Stomach (tissue), 9 donors: ENCODE results near the gene LRRC7. TPM values are rescaled to one million over a fixed set of nuclear protein-coding genes. Genes with fewer than 3 reads are reported as not detected.

Experiments used
- DNase-seq, 2 donors: peaks; one replicate each; pipeline versions ENCODE4 v3.0.0 to v3.0.0-alpha.2; 2013 to 2019
- H3K27ac ChIP-seq, 5 donors: fragments of 200-600 bp in 4 of 5; sonication (generic) in 4 of 5; one replicate each; pipeline ENCODE4 v1.5.1; 2013 to 2019; ENCODE audit warnings: mild to moderate bottlenecking in 1 of 5, moderate library complexity in 1 of 5
- H3K27me3 ChIP-seq, 3 donors: fragments of 200-600 bp; sonication (generic); one replicate each; pipeline ENCODE4 v1.5.1; 2017 to 2019; ENCODE audit warnings: mixed run types in 1 of 3
- H3K36me3 ChIP-seq, 4 donors: fragments of 200-600 bp; sonication (generic); 1 replicate in 3 of 4; 2 replicates in 1 of 4; pipeline ENCODE4 v1.5.1; 2016 to 2019
- H3K4me1 ChIP-seq, 4 donors: fragments of 200-600 bp; sonication (generic); one replicate each; pipeline ENCODE4 v1.5.1; 2016 to 2019
- H3K4me3 ChIP-seq, 4 donors: fragments of 200-600 bp; sonication (generic) in 3 of 4; one replicate each; pipeline ENCODE4 v1.5.1; 2016 to 2019; ENCODE audit warnings: mild to moderate bottlenecking in 1 of 4
- H3K9me3 ChIP-seq, 4 donors: fragments of 200-600 bp; sonication (generic); one replicate each; pipeline ENCODE4 v1.5.1; 2016 to 2019
- CTCF ChIP-seq, 7 experiments: fragments of 450-650 bp in 4 of 7; fragments of 200-600 bp in 3 of 7; sonication (generic) in 3 of 7; IDR thresholded peaks; one replicate each; pipeline ENCODE4 v1.5.1; 2016 to 2019; ENCODE audit warnings: antibody characterized with exemption in 7 of 7, control low read depth in 2 of 7, mild to moderate bottlenecking in 1 of 7
- EP300 ChIP-seq: sonication (generic); formaldehyde crosslinking; IDR thresholded peaks from one replicate; pipeline ENCODE4 v1.6.1; 2017; ENCODE audit warnings: antibody characterized with exemption
- POLR2A ChIP-seq, 4 donors: fragments of 450-650 bp; IDR thresholded peaks; one replicate each; pipeline ENCODE4 v1.6.1; 2016; ENCODE audit warnings: antibody characterized with exemption in 4 of 4, control low read depth in 2 of 4, mild to moderate bottlenecking in 1 of 4, moderate library complexity in 1 of 4
- POLR2AphosphoS5 ChIP-seq, 3 donors: sonication (generic); formaldehyde crosslinking; IDR thresholded peaks; one replicate each; pipeline ENCODE4 v1.6.1; 2016; ENCODE audit warnings: antibody characterized with exemption in 3 of 3
- WGBS, 5 donors: extraction: QIAGEN DNeasy Blood & Tissue Kit in 3 of 5; methylation state at CpG; one replicate each; pipeline versions ENCODE4 v1.1.5 to v1.1.7; 2013 to 2018; 5-methylcytosine and 5-hydroxymethylcytosine counted together
- intact Hi-C: fragments of 100-400 bp; cut with DNase I; formaldehyde crosslinking; loops from one replicate; pipeline ENCODE4 v1.15.1; 2023; ENCODE audit warnings: low total_unique reads
- polyA plus RNA-seq, 3 donors: library from polyadenylated mRNA; stranded (reverse); fragments of 200-250 nt; gene quantifications; one replicate each; pipeline ENCODE4 v1.2.3, GENCODE V29; 2013
- total RNA-seq, 5 donors: library from RNA; depleted of rRNA; stranded (reverse); fragments of >200 nt; gene quantifications; one replicate each; pipeline versions ENCODE4 v1.1.0 to v1.2.3, GENCODE V29; 2014 to 2016
- donor health status: healthy with polysubstance abuse.
- donor health status: Bipolar disorder and iron deficiency.
- donor health status: healthy.

LRRC7 gene
- total and polyA plus RNA-seq, 8 donors: 0.06 to 22.4 (median 0.31) TPM; not detected in 1

GRCh38 chr1:69585666-69586065, 17.9 kb downstream of the LRRC7 start:
- TF ChIP-seq EP300 (no peak), CTCF (IDR thresholded peaks at IDR 0.05) (no peak), POLR2AphosphoS5 (IDR thresholded peaks at IDR 0.05) (no peak), POLR2A (IDR thresholded peaks at IDR 0.05) (no peak)
- Histone ChIP-seq H3K27me3 (no peaks in the 10 kb centered on the region), H3K36me3 (no peaks in the 10 kb centered on the region), H3K27ac (no peak overlapping the region), H3K9me3 (no peaks in the 10 kb centered on the region), H3K4me3 (no peak overlapping the region), H3K4me1 (no peaks in the 10 kb centered on the region)
- peak in 1 of 2 donors; percentile 23 for DNase-seq
- intact Hi-C loops: no loop called here
- 49 to 59% (median 51%) methylated on average over 2 of the region's 2 CpGs for WGBS, 5 donors

DNA sequence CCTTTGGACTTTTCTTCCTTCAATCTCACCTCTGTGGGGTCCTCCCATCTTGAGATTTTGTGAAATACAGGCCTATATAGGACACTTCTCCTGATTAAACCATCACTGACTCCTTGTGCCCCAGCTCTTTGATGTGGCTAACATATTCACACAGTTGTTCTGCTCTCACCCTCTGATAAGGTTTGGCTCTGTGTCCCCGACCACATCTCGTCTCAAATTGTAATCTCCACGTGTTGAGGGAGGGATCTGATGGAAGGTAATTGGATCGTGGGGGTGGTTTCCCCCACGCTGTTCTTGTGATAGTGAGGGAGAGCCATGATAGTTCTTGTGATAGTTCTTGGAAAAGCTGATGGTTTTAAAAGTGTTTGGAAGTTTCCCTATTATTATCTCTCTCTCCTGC, 19.7 kb downstream of the LRRC7 start:
- no peaks in the 10 kb centered on the region for H3K4me1 ChIP-seq
- H3K36me3 ChIP-seq: no peaks in the 10 kb centered on the region
- H3K4me3 ChIP-seq: no peak overlapping the region
- intact Hi-C loops: no loop called here
- H3K27ac ChIP-seq: no peak overlapping the region
- WGBS, 5 donors: 34 to 59% (median 50%) methylated on average over 5 of the region's 5 CpGs
- no peaks in the 10 kb centered on the region for H3K9me3 ChIP-seq
- no peak for TF ChIP-seq CTCF (IDR thresholded peaks at IDR 0.05)
- no peaks in the 10 kb centered on the region for H3K27me3 ChIP-seq
- DNase-seq: no peak

DNA sequence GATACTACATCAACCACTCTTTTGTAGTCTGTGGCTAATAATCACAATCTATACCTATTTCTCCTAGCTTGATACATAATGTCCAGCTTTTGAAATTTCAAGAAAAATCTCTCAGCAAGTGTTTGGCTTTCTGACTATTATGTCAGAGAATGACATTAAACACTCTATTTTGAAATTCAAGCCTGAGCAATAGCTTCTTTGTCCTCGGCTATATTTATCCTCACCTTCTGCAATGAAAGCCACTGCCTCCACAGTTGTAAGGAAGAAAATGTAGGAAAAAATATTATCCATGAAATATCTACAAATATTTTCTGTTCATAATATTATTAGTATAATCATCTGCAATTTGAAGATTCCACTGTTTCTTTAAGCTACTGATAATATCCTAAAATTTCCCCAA, 22.1 kb downstream of the LRRC7 start:
- no peak overlapping the region for H3K27ac ChIP-seq
- H3K9me3 ChIP-seq: no peaks in the 10 kb centered on the region
- no peaks in the 10 kb centered on the region for H3K27me3 ChIP-seq
- 73 to 86% (median 83%) methylated on average over 1 of the region's 1 CpG for WGBS, 5 donors
- DNase-seq: no peak
- no peak overlapping the region for H3K4me3 ChIP-seq
- TF ChIP-seq POLR2AphosphoS5 (IDR thresholded peaks at IDR 0.05) (no peak), EP300 (no peak), CTCF (IDR thresholded peaks at IDR 0.05) (no peak), POLR2A (IDR thresholded peaks at IDR 0.05) (no peak)
- H3K36me3 ChIP-seq: no peaks in the 10 kb centered on the region
- H3K4me1 ChIP-seq: no peaks in the 10 kb centered on the region
- intact Hi-C loops: no loop called here

DNA sequence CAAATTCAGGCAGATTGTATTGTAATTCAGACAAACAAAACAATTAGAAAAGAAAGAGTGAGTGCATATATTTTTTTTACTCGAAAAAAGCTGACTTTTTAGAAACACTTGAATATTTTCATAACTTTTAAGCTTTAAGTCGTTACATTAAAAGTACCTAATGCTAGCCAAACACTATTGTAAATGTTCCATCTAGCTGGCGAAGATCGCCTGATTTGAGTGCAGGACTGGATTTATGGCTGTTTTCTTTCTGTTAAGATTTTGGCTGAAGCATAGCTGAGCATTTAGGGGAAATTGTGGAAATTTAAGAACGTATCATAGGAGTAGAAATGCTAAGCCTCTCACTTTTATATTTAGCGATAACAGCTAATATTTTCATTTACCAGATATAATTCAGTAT, 24.6 kb downstream of the LRRC7 start:
- no peaks in the 10 kb centered on the region for H3K9me3 ChIP-seq
- no peaks in the 10 kb centered on the region for H3K4me1 ChIP-seq
- H3K27me3 ChIP-seq: no peaks in the 10 kb centered on the region
- WGBS, 5 donors: 61 to 78% (median 74%) methylated on average over 6 of the region's 6 CpGs
- TF ChIP-seq POLR2AphosphoS5 (IDR thresholded peaks at IDR 0.05) (no peak), POLR2A (IDR thresholded peaks at IDR 0.05) (no peak), CTCF (IDR thresholded peaks at IDR 0.05) (no peak), EP300 (no peak)
- H3K4me3 ChIP-seq: no peak overlapping the region
- H3K36me3 ChIP-seq: no peaks in the 10 kb centered on the region
- DNase-seq: no peak
- H3K27ac ChIP-seq: no peak overlapping the region
- intact Hi-C loops: no loop called here
